C4-2B (cell line): Measurements from ENCODE around the gene SCAF8.
"Not testable (repeated sequence)": the region's sequence is repeated elsewhere in the genome, so short reads cannot be mapped to it uniquely, and the experiment has no call there.

ENCODE experiments used
- ZFX ChIP-seq: fragments of 450-650 bp; IDR thresholded peaks from 2 replicates; pipeline ENCODE4 v1.6.1; 2017
- TF ChIP-seq, protein P1 (sequence below): fragments of 450-650 bp; conservative IDR thresholded peaks from 2 replicates; pipeline ENCODE4 v1.5.1; 2017; ENCODE audit warnings: mild to moderate bottlenecking

DNA sequence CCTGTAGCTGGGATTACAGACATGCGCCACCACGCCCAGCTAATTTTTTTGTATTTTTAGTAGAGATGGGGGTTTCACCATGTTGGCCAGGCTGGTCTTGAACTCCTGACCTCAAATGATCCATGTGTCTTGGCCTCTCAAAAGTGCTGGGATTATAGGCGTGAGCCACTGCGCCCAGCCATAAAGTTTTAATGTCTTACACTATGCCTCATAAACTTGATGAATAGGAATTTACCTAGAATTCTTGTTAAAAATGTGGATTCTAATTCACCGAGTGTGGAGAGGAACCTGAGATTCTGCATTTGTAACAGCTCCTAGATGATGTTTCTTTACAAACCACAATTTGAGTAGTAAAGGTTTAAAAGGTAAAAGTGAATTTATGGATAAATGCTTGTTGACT is 45.9 kb downstream of the SCAF8 start:
- TF ChIP-seq, protein P1, sequence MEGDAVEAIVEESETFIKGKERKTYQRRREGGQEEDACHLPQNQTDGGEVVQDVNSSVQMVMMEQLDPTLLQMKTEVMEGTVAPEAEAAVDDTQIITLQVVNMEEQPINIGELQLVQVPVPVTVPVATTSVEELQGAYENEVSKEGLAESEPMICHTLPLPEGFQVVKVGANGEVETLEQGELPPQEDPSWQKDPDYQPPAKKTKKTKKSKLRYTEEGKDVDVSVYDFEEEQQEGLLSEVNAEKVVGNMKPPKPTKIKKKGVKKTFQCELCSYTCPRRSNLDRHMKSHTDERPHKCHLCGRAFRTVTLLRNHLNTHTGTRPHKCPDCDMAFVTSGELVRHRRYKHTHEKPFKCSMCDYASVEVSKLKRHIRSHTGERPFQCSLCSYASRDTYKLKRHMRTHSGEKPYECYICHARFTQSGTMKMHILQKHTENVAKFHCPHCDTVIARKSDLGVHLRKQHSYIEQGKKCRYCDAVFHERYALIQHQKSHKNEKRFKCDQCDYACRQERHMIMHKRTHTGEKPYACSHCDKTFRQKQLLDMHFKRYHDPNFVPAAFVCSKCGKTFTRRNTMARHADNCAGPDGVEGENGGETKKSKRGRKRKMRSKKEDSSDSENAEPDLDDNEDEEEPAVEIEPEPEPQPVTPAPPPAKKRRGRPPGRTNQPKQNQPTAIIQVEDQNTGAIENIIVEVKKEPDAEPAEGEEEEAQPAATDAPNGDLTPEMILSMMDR = not testable (repeated sequence)
- TF ChIP-seq ZFX = not testable (repeated sequence)
